Fibroblast of mammary gland (primary cell): ENCODE results near the gene GPR108.
A peak's percentile ranks its signal among the peaks of the same experiment; 100 is the strongest.

Experiments used
- DNase-seq: peaks from one replicate; pipeline ENCODE4 v3.0.0-alpha.2; 2010; ENCODE audit warnings: low read depth
- H3K4me3 ChIP-seq: 2 replicates; pipeline ENCODE4 v1.5.1; 2011; ENCODE audit warnings: low read depth, mild to moderate bottlenecking, low read length, moderate library complexity; ENCODE audit not compliant: control insufficient read depth
- TF ChIP-seq, protein P1 (sequence below): conservative IDR thresholded peaks from 2 replicates; pipeline ENCODE4 v1.5.1; 2011; ENCODE audit warnings: low read depth, low read length, inconsistent platforms; ENCODE audit not compliant: control insufficient read depth, insufficient read depth

GPR108 gene

DNA sequence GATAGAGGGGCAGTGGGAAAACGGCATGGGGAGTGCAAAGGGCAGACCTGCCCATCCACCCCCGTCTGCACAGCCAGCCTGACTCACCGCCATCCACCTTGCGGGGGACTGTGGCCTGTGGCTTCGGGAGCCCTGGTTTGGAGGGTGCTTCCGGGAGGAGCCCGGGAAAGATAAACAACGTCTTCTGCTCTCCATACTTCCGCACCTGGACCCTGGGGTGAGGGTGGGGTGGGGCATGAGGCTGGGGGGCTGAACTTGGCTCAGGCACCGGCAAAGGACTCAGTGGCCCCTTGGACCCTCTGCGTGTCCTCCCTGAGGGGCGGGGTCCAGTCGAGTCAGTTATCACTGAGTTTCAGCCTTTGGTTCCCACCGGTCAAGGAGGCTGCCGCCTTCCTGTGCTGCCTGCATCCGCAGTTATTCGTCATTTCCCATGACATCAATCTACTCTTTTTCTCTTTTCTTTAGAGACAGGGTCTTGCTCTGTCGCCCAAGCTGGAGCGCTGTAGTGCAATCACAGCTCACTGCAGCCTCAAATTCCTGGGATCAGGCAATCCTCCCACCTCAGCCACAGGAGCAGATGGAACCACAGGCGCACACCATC lies 3.2 kb downstream of the GPR108 start:
- TF ChIP-seq, protein P1, sequence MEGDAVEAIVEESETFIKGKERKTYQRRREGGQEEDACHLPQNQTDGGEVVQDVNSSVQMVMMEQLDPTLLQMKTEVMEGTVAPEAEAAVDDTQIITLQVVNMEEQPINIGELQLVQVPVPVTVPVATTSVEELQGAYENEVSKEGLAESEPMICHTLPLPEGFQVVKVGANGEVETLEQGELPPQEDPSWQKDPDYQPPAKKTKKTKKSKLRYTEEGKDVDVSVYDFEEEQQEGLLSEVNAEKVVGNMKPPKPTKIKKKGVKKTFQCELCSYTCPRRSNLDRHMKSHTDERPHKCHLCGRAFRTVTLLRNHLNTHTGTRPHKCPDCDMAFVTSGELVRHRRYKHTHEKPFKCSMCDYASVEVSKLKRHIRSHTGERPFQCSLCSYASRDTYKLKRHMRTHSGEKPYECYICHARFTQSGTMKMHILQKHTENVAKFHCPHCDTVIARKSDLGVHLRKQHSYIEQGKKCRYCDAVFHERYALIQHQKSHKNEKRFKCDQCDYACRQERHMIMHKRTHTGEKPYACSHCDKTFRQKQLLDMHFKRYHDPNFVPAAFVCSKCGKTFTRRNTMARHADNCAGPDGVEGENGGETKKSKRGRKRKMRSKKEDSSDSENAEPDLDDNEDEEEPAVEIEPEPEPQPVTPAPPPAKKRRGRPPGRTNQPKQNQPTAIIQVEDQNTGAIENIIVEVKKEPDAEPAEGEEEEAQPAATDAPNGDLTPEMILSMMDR = no peak

DNA sequence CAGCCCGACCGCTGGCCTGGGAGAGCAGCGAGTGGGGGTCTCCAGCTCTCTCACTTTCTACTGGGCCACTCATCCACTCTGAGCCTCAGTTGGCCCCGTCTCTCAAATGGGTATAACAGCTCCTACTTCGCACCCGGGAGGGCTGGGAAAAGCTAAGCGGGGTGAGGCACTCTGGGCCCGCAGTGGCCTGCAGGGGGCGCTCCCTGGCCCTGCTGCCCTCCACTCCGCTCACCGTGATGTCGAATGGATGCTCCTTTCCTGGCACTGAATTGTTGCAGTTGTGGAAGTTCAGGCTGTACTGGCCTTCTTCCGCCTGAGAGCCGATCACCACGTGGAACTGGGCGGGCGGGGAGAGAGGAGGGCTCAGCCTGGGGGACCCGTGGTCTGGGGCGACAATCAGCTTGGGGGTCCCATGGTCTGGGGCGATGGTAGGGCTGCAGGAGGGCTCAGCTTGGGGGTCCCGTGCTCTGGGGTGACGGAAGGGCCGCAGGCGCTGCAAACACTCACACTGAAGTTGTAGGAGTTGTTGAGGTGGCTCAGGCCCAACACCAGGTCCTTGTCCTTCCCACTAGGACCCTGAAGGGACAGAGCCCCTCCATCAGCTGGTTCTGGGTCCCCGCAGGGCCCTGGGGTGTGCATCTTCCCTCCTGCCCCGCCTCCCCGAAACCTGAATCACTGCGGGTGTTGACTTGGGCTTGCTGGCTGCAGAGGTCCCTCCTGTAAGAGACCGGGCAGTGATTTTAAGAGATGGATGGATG lies 3.9 kb downstream of the GPR108 start:
- TF ChIP-seq, protein P1 = peak; percentile 8
- H3K4me3 ChIP-seq = no peak overlapping the region
- DNase-seq = no peak

More for the DNA sequence above, 3.2 kb downstream of the GPR108 start:
- no peak for DNase-seq
- H3K4me3 ChIP-seq = no peak overlapping the region

DNA sequence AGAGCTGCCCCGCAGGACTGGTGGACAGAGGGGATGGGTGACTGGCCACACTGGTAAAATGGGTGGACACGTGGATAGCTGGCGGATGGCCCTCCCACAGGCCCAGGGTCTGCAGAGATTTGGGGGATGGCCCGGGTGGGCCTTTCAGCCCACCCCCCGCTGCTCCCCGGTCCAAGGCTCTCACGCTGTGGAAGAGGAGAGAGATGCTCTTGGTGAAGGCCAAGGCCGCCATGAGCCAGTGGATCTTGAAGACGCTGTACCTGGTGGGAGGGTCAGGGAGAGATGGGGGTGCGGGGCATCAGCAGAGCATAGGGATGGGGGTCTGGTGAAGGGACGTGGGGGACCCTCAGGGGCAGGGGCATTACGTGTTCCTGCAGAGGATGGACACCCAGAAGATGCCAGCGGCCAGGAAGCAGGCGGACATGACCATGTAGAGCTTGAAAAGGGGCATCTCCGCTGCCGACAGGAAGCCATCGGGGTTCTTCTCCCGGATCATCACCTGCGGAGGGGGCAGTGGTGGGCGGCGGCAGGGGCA lies 4.5 kb downstream of the GPR108 start:
- H3K4me3 ChIP-seq = no peak overlapping the region
- TF ChIP-seq, protein P1 = no peak

DNA sequence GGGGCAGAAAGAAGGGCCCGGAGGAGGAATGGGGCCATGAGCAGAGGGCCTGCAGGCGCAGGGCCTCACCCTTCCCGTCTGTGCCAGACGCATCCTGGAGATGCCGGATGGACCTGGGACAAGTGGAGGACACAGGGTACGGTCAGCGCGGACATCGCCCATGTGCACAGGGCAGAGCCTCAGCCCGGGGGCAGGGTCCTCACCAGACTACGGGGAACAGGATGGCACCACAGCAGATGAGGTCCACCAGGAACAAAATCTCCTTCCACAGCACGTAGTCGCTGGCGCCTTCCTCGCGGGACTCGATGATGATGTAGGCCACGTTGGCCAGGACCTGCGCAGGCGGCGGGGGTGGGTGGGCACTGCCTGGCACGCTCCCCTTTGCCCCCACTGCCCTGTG lies 5.6 kb downstream of the GPR108 start:
- no peak for DNase-seq
- TF ChIP-seq, protein P1 = no peak
- H3K4me3 ChIP-seq = no peak overlapping the region

More for the DNA sequence above, 4.5 kb downstream of the GPR108 start:
- DNase-seq = no peak

DNA sequence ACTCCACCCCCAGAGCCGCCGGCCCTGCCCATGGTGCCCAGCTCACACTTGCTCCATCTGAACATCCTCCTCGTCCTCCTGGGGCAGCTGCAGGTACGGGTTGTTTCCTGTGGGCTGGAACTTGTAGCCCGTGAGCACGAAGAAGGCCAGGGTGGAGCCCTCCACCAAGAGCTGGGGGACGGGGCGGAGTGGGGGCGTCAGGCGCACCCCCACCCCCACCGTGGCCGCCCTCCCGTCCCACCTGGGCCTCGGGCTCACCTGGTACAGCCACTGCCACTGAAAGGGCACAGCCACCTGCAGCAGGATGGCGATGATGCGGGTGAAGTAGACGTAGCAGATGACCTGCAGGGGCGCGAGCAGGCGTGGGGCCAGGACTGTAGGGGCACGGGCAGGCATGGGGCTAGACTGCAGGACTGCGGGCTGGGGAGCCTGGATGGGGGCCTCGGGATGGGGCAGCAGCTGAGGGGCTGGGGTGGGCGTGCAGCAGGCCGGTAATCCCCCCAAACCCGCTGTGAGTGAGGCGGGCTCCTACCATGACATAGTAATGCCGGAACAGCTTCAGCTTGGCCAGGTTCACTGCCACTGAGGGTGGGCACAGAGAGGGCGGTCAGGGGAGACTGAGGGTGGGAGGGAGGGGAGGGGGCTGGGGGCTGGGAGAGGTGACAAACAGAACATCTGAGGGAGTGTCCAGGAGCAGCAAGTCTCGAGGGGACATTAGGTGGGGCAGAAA lies 6.3 kb downstream of the GPR108 start:
- TF ChIP-seq, protein P1 = no peak
- H3K4me3 ChIP-seq = no peak overlapping the region
- DNase-seq = no peak

DNA sequence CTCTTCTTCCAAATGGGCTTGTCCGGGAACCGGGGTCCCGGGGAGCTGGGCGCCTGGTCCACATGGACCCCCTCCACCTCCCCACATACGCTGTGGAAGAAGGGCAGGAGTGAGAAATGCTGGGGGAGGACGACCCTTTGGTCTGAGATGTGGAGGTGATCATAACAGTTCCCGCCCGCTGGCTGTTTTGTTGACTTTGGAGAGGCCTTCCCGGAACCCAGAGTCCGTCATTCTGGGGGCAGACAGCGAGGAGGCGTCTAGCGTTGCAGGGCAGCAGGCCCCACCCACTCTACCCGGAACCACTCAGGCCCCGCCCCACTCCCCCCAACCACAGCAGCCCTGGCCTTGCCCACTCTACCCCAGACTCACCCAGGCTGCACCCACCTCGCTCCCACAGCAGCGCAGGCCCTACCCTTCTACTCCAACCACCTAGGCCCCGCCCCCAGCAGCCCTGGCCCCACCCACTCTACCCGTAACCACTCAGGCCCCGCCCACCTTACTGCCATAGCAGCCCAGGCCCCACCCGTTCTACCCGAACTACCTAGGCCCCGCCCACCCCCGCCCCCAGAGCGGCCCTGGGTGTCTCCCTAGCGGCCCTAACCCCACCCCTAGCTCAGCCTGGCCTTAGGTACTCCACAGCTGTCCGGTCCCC lies 7.1 kb downstream of the GPR108 start:
- peak; percentile 12 for DNase-seq
- TF ChIP-seq, protein P1 = no peak
- H3K4me3 ChIP-seq = no peak overlapping the region
